Gastrocnemius medialis (tissue), 4 donors: ENCODE data around the gene TMEM61. TPM values are rescaled to one million over a fixed set of nuclear protein-coding genes. Genes with fewer than 3 reads are reported as not detected.

Source experiments
- ATAC-seq, 2 donors: fragments of 150-250 bp; one replicate each; pipeline ENCODE4 v1.9.1; 2016
- DNase-seq, 2 donors: peaks; one replicate each; pipeline ENCODE4 v3.0.0-alpha.2; 2019
- H3K27ac ChIP-seq, 4 donors: fragments of 200-600 bp; sonication (generic); 1 replicate in 1 of 4; 2 replicates in 3 of 4; pipeline ENCODE4 v1.5.1; 2016 to 2018; ENCODE audit warnings: mild to moderate bottlenecking in 2 of 4, moderate library complexity in 1 of 4
- H3K27me3 ChIP-seq, 3 donors: fragments of 200-600 bp; sonication (generic) in 2 of 3; 1 replicate in 1 of 3; 2 replicates in 2 of 3; pipeline versions ENCODE4 v1.5.1 to v1.6.0; 2016 to 2019; ENCODE audit warnings: mild to moderate bottlenecking in 1 of 3, moderate library complexity in 1 of 3
- H3K36me3 ChIP-seq, 2 donors: fragments of 200-600 bp; sonication (generic) in 1 of 2; one replicate each; pipeline ENCODE4 v1.5.1; 2017 to 2018
- H3K4me1 ChIP-seq, 2 donors: fragments of 200-600 bp; sonication (generic) in 1 of 2; one replicate each; pipeline ENCODE4 v1.5.1; 2016 to 2017; ENCODE audit warnings: mild to moderate bottlenecking in 2 of 2
- H3K4me3 ChIP-seq, 4 donors: fragments of 200-600 bp; sonication (generic) in 3 of 4; 1 replicate in 1 of 4; 2 replicates in 3 of 4; pipeline ENCODE4 v1.5.1; 2016 to 2019; ENCODE audit warnings: mild to moderate bottlenecking in 2 of 4
- H3K9me3 ChIP-seq, 3 donors: fragments of 200-600 bp; sonication (generic) in 2 of 3; 1 replicate in 1 of 3; 2 replicates in 2 of 3; pipeline ENCODE4 v1.5.1; 2016 to 2019
- POLR2A ChIP-seq, 2 donors: fragments of 450-650 bp; IDR thresholded peaks; one replicate each; pipeline ENCODE4 v1.6.1; 2017; ENCODE audit warnings: antibody characterized with exemption in 2 of 2, mild to moderate bottlenecking in 2 of 2, moderate library complexity in 2 of 2
- in situ Hi-C, 4 donors: fragments of 200-750 bp; cut with MboI; loops; one replicate each; pipeline versions ENCODE4 v1.15.0 to v1.8.0; 2017; ENCODE audit warnings: low sequenced_read_pairs in 4 of 4
- intact Hi-C: fragments of 100-400 bp; cut with DNase I; formaldehyde crosslinking; loops from one replicate; pipeline ENCODE4 v1.15.1; 2023; ENCODE audit warnings: low total_unique reads
- total RNA-seq, 4 donors: library from RNA; depleted of rRNA; stranded (reverse); fragments of >200 nt; gene quantifications; one replicate each; pipeline versions ENCODE4 v1.1.0 to v1.2.3, GENCODE V29; 2016
- TF ChIP-seq, protein P1 (sequence below), 5 experiments: fragments of 450-650 bp in 3 of 5; fragments of 200-600 bp in 2 of 5; sonication (generic) in 2 of 5; IDR thresholded peaks in 4 of 5; conservative IDR thresholded peaks in 1 of 5; 1 replicate in 4 of 5; 2 replicates in 1 of 5; pipeline ENCODE4 v1.5.1; 2016 to 2019; ENCODE audit warnings: antibody characterized with exemption in 5 of 5, mild to moderate bottlenecking in 3 of 5, moderate library complexity in 3 of 5

The TMEM61 gene
- total RNA-seq, 4 donors from 2014 or later: 0.58 TPM; not detected in 3

- Histone ChIP-seq H3K27me3 (no peaks in the 10 kb centered on the region), H3K27ac (no peak overlapping the region), H3K4me3 (no peak overlapping the region), H3K9me3 (no peaks in the 10 kb centered on the region), H3K36me3 (no peaks in the 10 kb centered on the region), H3K4me1 (no peaks in the 10 kb centered on the region)
- TF ChIP-seq POLR2A (IDR thresholded peaks at IDR 0.05): no peak
- TF ChIP-seq, protein P1, sequence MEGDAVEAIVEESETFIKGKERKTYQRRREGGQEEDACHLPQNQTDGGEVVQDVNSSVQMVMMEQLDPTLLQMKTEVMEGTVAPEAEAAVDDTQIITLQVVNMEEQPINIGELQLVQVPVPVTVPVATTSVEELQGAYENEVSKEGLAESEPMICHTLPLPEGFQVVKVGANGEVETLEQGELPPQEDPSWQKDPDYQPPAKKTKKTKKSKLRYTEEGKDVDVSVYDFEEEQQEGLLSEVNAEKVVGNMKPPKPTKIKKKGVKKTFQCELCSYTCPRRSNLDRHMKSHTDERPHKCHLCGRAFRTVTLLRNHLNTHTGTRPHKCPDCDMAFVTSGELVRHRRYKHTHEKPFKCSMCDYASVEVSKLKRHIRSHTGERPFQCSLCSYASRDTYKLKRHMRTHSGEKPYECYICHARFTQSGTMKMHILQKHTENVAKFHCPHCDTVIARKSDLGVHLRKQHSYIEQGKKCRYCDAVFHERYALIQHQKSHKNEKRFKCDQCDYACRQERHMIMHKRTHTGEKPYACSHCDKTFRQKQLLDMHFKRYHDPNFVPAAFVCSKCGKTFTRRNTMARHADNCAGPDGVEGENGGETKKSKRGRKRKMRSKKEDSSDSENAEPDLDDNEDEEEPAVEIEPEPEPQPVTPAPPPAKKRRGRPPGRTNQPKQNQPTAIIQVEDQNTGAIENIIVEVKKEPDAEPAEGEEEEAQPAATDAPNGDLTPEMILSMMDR (IDR thresholded peaks at IDR 0.05 in 4 of 5, conservative IDR thresholded peaks at IDR 0.05 in 1 of 5): no peak
- in situ Hi-C loops (no loop called here), intact Hi-C loops (no loop called here)
- ATAC-seq: no peak
- DNase-seq: no peak
Observed at GRCh38 chr1:54987919-54988705, 7.7 kb downstream of the TMEM61 start.

- H3K27me3 ChIP-seq: no peaks in the 10 kb centered on the region
- no peaks in the 10 kb centered on the region for H3K36me3 ChIP-seq
- intact Hi-C loops (no loop called here), in situ Hi-C loops (no loop called here)
- TF ChIP-seq, protein P1 (IDR thresholded peaks at IDR 0.05 in 4 of 5, conservative IDR thresholded peaks at IDR 0.05 in 1 of 5): no peak
- no peak for TF ChIP-seq POLR2A (IDR thresholded peaks at IDR 0.05)
- H3K27ac ChIP-seq: no peak overlapping the region
- H3K4me1 ChIP-seq: no peaks in the 10 kb centered on the region
- ATAC-seq (no peak), DNase-seq (no peak)
- no peak overlapping the region for H3K4me3 ChIP-seq
- H3K9me3 ChIP-seq: no peaks in the 10 kb centered on the region
Observed at GRCh38 chr1:54988975-54989374, 8.5 kb downstream of the TMEM61 start.

GRCh38 chr1:54989473-54989872 lies 9.0 kb downstream of the TMEM61 start:
- Histone ChIP-seq H3K27ac (no peak overlapping the region), H3K9me3 (no peaks in the 10 kb centered on the region), H3K4me3 (no peak overlapping the region), H3K4me1 (no peaks in the 10 kb centered on the region), H3K36me3 (no peaks in the 10 kb centered on the region), H3K27me3 (no peaks in the 10 kb centered on the region)
- in situ Hi-C loops (no loop called here), intact Hi-C loops (no loop called here)
- TF ChIP-seq, protein P1 (IDR thresholded peaks at IDR 0.05 in 4 of 5, conservative IDR thresholded peaks at IDR 0.05 in 1 of 5): no peak
- TF ChIP-seq POLR2A (IDR thresholded peaks at IDR 0.05): no peak
- no peak for DNase-seq
- no peak for ATAC-seq

DNA sequence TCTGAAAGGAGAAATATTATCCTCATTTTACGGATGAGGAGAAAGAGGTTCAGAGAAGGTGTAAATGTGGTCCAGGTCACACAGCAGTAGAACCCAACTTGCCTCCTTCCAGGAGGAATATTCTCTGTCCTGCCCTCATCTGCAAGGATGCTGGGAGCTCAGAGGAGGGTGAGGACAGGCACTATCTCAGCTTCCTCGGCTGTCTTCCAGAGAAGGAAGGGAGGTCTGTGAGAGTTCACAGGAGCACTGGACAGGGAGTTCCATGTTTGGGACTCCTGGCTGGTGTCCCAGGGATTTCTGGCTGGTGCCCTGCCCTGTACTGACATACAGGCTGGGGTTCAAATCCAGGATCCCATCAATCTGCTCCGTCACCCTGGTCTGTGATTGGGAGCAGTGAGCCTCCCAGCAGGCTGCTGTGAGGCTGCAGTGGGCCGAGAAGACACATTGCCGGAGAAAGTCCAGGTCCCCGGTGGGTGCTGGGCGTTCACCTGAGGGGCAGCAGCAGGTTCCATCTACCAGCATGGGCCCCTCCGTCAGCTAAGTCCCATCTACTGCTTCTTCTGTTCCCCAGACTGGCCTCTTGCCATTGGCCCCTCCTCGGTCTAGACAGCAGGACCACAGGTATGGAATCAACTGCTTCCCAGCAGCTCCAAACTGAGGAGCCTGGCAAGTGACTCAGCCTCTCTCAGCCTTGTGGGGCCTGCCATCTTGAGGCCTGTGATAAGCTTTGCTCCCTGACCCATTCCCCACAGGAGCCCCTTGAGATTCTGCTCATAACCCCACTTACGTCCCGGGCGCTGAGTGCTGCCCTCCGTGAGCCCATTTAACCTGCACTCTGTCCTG lies 9.8 kb downstream of the TMEM61 start:
- peaks cover 0 to 2% (median 0%) of the 10 kb centered on the region in 3 donors for H3K27me3 ChIP-seq
- no peak overlapping the region for H3K4me3 ChIP-seq
- DNase-seq (no peak), ATAC-seq (no peak)
- no peaks in the 10 kb centered on the region for H3K9me3 ChIP-seq
- no peaks in the 10 kb centered on the region for H3K36me3 ChIP-seq
- in situ Hi-C loops (loop anchor here in 1 of 4 donors (5.0 kb wide), 1 partner anchor 38 kb away; no protein-coding TSS in a partner anchor), intact Hi-C loops (no loop called here)
- H3K4me1 ChIP-seq: no peaks in the 10 kb centered on the region
- H3K27ac ChIP-seq: no peak overlapping the region
- TF ChIP-seq POLR2A (IDR thresholded peaks at IDR 0.05): no peak
- TF ChIP-seq, protein P1 (IDR thresholded peaks at IDR 0.05 in 4 of 5, conservative IDR thresholded peaks at IDR 0.05 in 1 of 5): no peak
